Measurements from ENCODE around the gene NOP53.
"Not testable (repeated sequence)": the region's sequence is repeated elsewhere in the genome, so short reads cannot be mapped to it uniquely, and the experiment has no call there.

GRCh38 chr19:47804451-47804850, 59.1 kb downstream of the NOP53 start, which contains the start of gene TPRX1:
- not testable (repeated sequence) for TF ChIP-seq CTCF (conservative IDR thresholded peaks at IDR 0.05 in 1 of 2, IDR thresholded peaks at IDR 0.05 in 1 of 2; ENCODE audit: low read depth in 1 of 2, low read length in 2 of 2); EZH2 (IDR thresholded peaks at IDR 0.05; ENCODE audit: low read length, missing control alignments)

Data from fibroblast of lung (primary cell).